Hepatocyte (in vitro differentiated cells): ENCODE results near the gene PPM1F. TPM values are rescaled to one million over a fixed set of nuclear protein-coding genes. Genes with fewer than 3 reads are reported as not detected.
A peak's percentile ranks its signal among the peaks of the same experiment; 100 is the strongest.

Source experiments
- DNase-seq: peaks from one replicate; pipeline ENCODE4 v3.0.0-alpha.2; 2016; ENCODE audit warnings: low spot score
- H2AFZ ChIP-seq: fragments of 200-600 bp; sonication (generic); 2 replicates; pipeline ENCODE4 v1.6.0; 2016; ENCODE audit warnings: antibody characterized with exemption, mild to moderate bottlenecking
- H3K27ac ChIP-seq: fragments of 200-600 bp; sonication (generic); 2 replicates; pipeline ENCODE4 v1.5.1; 2016; ENCODE audit warnings: mild to moderate bottlenecking
- H3K27me3 ChIP-seq: fragments of 200-600 bp; sonication (generic); 2 replicates; pipeline ENCODE4 v1.6.1; 2016
- H3K36me3 ChIP-seq: fragments of 200-600 bp; sonication (generic); replicated peaks from 2 replicates; pipeline ENCODE4 v1.5.1; 2016; ENCODE audit warnings: low read depth; ENCODE audit not compliant: insufficient read depth
- H3K4me1 ChIP-seq: fragments of 200-600 bp; sonication (generic); 2 replicates; pipeline ENCODE4 v1.5.1; 2016; ENCODE audit warnings: mild to moderate bottlenecking, moderate library complexity; ENCODE audit not compliant: insufficient read depth
- H3K4me2 ChIP-seq: fragments of 200-600 bp; sonication (generic); 2 replicates; pipeline ENCODE4 v1.6.0; 2016
- H3K4me3 ChIP-seq: fragments of 200-600 bp; sonication (generic); 2 replicates; pipeline ENCODE4 v1.5.1; 2016; ENCODE audit warnings: mild to moderate bottlenecking
- H3K79me2 ChIP-seq: fragments of 200-600 bp; sonication (generic); 2 replicates; pipeline ENCODE4 v1.6.0; 2017; ENCODE audit warnings: mild to moderate bottlenecking
- H3K9me2 ChIP-seq: fragments of 200-600 bp; sonication (generic); replicated peaks from 2 replicates; pipeline ENCODE4 v1.6.0; 2017; ENCODE audit warnings: mild to moderate bottlenecking; ENCODE audit not compliant: insufficient read depth
- H3K9me3 ChIP-seq: fragments of 200-600 bp; sonication (generic); 2 replicates; pipeline ENCODE4 v1.5.1; 2016; ENCODE audit warnings: low read depth, mild to moderate bottlenecking
- H4K20me1 ChIP-seq: fragments of 200-600 bp; sonication (generic); 2 replicates; pipeline ENCODE4 v1.6.0; 2016; ENCODE audit warnings: mild to moderate bottlenecking; ENCODE audit not compliant: insufficient read depth, poor library complexity, severe bottlenecking
- EZH2 ChIP-seq: fragments of 200-600 bp; sonication (generic); IDR thresholded peaks from 2 replicates; pipeline ENCODE4 v1.6.1; 2016; ENCODE audit warnings: antibody characterized with exemption, mild to moderate bottlenecking, borderline replicate concordance
- EZH2phosphoT487 ChIP-seq: fragments of 200-600 bp; sonication (generic); IDR thresholded peaks from one replicate; pipeline ENCODE4 v1.6.1; 2018; ENCODE audit warnings: antibody characterized with exemption, mild to moderate bottlenecking, low read depth, moderate library complexity; ENCODE audit not compliant: unreplicated experiment, severe bottlenecking
- WGBS: methylation state at CpG from one replicate; pipeline ENCODE4 v1.1.6; 2016; ENCODE audit warnings: low lambda C conversion rate; ENCODE audit errors: missing lambda C conversion rate; 5-methylcytosine and 5-hydroxymethylcytosine counted together
- polyA plus RNA-seq: library from polyadenylated mRNA; unstranded; fragments of >200 nt; fragmentation: Nextera tagmentation; extraction: Ambion mirVana; gene quantifications from 2 replicates; pipeline ENCODE4 v1.2.1, GENCODE V29; 2016
- total RNA-seq: library from RNA; depleted of rRNA; stranded (reverse); fragments of >200 nt; gene quantifications from 2 replicates; pipeline ENCODE4 v1.2.3, GENCODE V29; 2014
- TF ChIP-seq, protein P1 (sequence below): fragments of 200-600 bp; sonication (generic); IDR thresholded peaks from 2 replicates; pipeline ENCODE4 v1.5.1; 2016; ENCODE audit warnings: antibody characterized with exemption, mild to moderate bottlenecking; ENCODE audit not compliant: poor library complexity

PPM1F gene
- total and polyA plus RNA-seq, 2 experiments from 2014 or later = 16.1 to 17.8 TPM

DNA sequence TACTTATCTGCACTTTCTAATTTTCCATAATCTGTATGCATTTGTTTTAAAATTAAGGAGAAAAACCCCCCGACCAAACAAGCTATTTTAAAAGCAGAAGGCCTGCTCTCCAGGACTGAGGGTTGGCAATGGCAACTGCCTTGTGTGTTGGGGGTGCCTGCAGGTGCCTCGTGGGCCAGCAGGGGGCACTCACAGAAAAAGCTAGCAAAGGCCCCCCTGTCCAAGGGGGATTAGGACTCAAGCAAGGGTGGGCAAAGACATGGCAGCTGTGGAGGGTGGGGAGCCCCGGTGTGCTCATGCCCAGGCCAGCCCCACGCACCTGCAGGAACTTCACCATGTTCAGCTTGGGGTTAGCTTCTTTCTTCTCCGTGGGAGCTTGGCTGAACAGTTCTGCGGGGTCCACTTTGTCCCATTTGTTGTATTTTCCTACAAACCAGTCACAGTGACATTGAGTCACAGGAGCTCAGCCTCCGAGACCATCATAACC is 19.7 kb upstream of the PPM1F start:
- Histone ChIP-seq H3K9me2 (no peaks in the 10 kb centered on the region), H3K4me1 (no peaks in the 10 kb centered on the region), H3K79me2 (peaks cover 11% of the 10 kb centered on the region), H3K9me3 (no peaks in the 10 kb centered on the region), H3K4me2 (no peak overlapping the region), H3K27me3 (no peaks in the 10 kb centered on the region), H3K27ac (no peak overlapping the region), H4K20me1 (no peaks in the 10 kb centered on the region), H2AFZ (no peak overlapping the region), H3K36me3 (no peaks in the 10 kb centered on the region), H3K4me3 (no peak overlapping the region)
- no peak for TF ChIP-seq EZH2phosphoT487
- TF ChIP-seq, protein P1, sequence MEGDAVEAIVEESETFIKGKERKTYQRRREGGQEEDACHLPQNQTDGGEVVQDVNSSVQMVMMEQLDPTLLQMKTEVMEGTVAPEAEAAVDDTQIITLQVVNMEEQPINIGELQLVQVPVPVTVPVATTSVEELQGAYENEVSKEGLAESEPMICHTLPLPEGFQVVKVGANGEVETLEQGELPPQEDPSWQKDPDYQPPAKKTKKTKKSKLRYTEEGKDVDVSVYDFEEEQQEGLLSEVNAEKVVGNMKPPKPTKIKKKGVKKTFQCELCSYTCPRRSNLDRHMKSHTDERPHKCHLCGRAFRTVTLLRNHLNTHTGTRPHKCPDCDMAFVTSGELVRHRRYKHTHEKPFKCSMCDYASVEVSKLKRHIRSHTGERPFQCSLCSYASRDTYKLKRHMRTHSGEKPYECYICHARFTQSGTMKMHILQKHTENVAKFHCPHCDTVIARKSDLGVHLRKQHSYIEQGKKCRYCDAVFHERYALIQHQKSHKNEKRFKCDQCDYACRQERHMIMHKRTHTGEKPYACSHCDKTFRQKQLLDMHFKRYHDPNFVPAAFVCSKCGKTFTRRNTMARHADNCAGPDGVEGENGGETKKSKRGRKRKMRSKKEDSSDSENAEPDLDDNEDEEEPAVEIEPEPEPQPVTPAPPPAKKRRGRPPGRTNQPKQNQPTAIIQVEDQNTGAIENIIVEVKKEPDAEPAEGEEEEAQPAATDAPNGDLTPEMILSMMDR = peak; percentile 71
- peak; percentile 43 for DNase-seq
- 80% methylated on average over 7 of the region's 7 CpGs for WGBS

DNA sequence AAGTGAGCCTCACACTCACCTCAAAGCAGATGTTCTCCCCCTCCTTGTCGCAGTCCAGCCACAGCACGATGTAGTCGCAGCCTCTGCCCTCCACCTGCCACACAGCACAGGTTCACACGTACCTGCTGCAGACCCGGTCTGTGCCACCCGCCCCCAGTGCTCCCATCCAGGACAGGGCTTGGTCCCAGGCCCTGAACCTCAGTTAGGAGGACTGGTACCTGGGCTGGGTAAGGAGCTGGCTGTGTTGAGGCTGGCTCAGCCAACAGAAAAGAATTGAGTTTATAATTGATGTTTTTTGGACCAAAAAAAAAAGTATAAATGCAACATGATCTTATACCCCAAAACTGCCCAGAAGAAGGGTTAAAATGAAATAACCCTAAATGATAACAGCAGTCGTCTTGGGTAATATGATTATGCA is 19.2 kb upstream of the PPM1F start:
- Histone ChIP-seq H3K36me3 (no peaks in the 10 kb centered on the region), H3K9me3 (no peaks in the 10 kb centered on the region), H3K9me2 (no peaks in the 10 kb centered on the region), H4K20me1 (no peaks in the 10 kb centered on the region), H3K79me2 (peaks cover 9% of the 10 kb centered on the region), H3K27ac (no peak overlapping the region), H3K4me3 (no peak overlapping the region), H3K4me2 (no peak overlapping the region), H3K4me1 (no peaks in the 10 kb centered on the region), H2AFZ (no peak overlapping the region), H3K27me3 (no peaks in the 10 kb centered on the region)
- 94% methylated on average over 7 of the region's 7 CpGs for WGBS
- TF ChIP-seq EZH2phosphoT487 = no peak
- TF ChIP-seq EZH2 = no peak
- TF ChIP-seq, protein P1 = no peak
- no peak for DNase-seq

- H3K36me3 ChIP-seq = no peaks in the 10 kb centered on the region
- no peaks in the 10 kb centered on the region for H3K27me3 ChIP-seq
- H3K79me2 ChIP-seq = peaks cover under 1% of the 10 kb centered on the region
- WGBS = 98% methylated on average over 18 of the region's 18 CpGs
- no peaks in the 10 kb centered on the region for H3K4me1 ChIP-seq
- H3K9me3 ChIP-seq = no peaks in the 10 kb centered on the region
- no peak overlapping the region for H3K27ac ChIP-seq
- no peak overlapping the region for H3K4me3 ChIP-seq
- DNase-seq = no peak
- no peak overlapping the region for H3K4me2 ChIP-seq
- H2AFZ ChIP-seq = no peak overlapping the region
- TF ChIP-seq EZH2phosphoT487 = no peak
- H4K20me1 ChIP-seq = no peaks in the 10 kb centered on the region
- H3K9me2 ChIP-seq = no peaks in the 10 kb centered on the region
Measured at GRCh38 chr22:21970800-21971617, 18.4 kb upstream of the PPM1F start.

DNA sequence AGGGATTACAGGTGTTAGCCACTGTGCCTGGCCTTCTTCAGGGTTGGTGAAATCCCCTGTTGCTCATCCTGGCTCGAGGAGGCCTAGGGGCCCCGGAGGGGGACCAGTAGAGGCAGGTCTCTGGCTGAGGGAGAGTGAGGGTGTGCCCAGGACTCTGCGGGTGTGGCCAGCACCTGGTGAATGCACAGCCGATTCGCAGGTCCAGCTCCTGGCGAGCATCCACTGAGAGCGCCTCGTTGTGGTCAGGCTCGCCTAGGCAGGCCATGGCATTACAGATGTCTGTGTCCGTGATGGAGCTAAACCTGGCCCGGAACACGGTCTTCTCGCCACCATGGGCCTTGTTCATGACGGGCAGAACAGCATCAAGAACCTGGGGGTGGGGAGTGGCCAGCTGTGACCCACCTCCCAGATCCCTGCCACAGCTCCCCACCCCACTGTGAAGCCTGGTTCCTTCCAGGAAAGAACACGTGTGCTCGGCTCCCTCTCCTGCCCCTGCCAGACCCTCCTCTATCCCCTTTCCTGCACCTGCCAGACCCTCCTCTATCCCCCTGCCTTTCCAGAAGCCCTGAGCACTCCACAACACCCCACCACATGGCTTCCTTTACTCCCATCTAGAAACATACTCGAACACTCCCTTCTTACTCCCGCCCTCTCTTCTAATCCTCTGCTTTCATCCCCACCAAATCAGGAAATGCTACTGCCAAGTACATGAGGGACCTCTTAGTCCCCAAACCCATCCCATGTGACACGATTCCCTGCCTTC is 17.6 kb upstream of the PPM1F start:
- DNase-seq = no peak
- TF ChIP-seq, protein P1 = no peak
- TF ChIP-seq EZH2phosphoT487 = no peak
- no peak for TF ChIP-seq EZH2
- Histone ChIP-seq H4K20me1 (no peaks in the 10 kb centered on the region), H3K4me2 (no peak overlapping the region), H3K27ac (no peak overlapping the region), H3K9me3 (no peaks in the 10 kb centered on the region), H3K27me3 (no peaks in the 10 kb centered on the region), H3K4me1 (no peaks in the 10 kb centered on the region), H3K9me2 (no peaks in the 10 kb centered on the region), H3K79me2 (no peaks in the 10 kb centered on the region), H3K4me3 (no peak overlapping the region), H2AFZ (no peak overlapping the region), H3K36me3 (no peaks in the 10 kb centered on the region)
- 95% methylated on average over 19 of the region's 19 CpGs for WGBS
